Measurements from ENCODE around the gene SLC25A15. TPM values are rescaled to one million over a fixed set of nuclear protein-coding genes. Genes with fewer than 3 reads are reported as not detected.
"Not testable (repeated sequence)": the region's sequence is repeated elsewhere in the genome, so short reads cannot be mapped to it uniquely, and the experiment has no call there.

Gene SLC25A15
- total RNA-seq, 1 donor from 2014 or later = 3.2 TPM

DNA sequence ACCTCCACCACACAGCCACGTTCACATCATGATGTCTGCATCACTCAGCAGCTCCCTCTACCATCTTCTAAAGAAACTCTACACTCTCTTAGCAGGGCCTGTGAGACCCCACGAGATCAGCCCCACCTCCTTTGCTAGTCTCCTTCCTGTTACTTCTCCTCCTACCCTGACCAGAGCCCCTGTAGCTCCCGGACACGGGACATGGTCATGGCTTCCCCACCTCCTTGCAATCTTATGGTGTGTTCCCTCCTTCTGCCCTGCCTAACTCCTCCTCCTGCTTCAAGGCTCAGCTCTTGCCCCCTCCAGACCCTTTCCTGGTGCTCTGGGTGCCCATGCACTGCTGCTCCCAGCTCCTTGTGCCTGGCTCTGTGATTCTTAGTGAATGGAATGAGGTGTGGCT lies 10.4 kb upstream of the SLC25A15 start:
- intact Hi-C loops (cut with DNase I) = loop anchor here (10.0 kb wide), 1 partner anchor 286 kb away; the partner anchor contains the start of gene WBP4
- ATAC-seq (no peak), DNase-seq (ENCODE audit: low spot score) (no peak)

DNA sequence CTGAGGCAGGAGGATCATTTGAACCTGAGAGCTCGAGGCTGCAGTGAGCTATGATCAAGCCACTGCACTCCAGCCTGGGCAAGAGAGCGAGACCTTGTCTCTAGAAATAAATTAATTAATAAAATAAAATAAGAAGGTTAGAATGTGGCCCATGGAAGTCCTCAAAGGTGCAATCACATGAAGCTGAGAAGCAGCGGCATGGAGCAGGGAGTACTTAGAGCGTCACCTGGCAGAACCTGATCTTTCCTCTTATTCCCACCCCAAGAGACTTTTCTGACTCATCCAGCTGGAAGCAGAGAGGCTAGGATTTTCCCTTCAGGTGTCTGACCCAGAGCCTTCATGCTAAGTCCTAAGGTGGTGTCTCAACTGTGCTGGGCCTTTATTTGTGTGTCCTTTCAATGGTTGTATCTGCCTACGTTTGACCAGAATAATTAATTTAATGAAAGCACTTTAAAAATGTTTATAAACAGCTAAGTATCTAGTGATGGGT lies 9.6 kb upstream of the SLC25A15 start:
- DNase-seq (ENCODE audit: low spot score) = no peak
- intact Hi-C loops (cut with DNase I) = loop anchor here (10.0 kb wide), 1 partner anchor 285 kb away; the partner anchor contains the start of gene WBP4

DNA sequence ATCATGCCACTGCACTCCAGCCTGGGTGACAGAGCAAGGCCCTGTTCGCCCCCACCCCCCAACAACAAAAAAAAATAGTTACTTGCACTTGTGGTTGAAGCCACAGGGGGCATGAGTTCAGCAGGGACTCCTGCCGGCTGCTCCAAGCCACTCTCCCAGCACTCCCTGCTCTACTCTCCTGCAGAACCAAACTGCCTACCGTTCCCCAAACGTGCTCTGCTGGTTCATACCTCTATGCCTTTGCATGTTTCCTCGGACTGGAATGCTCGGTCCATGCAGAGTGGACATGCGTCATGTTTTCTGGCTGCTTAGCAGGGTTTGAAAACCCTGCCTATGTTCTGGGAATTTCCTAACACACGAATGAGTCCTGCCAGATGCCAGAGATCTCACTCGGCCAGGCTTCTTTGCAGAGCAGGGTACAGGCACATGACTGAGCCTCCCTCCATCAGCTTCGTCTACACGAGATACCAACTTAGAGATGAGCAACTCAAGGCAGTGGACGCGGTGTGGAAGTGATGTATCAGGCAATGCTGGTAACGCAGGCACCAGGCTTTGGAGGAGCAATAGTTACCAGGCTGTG lies 8.5 kb upstream of the SLC25A15 start:
- intact Hi-C loops (cut with DNase I) = no loop called here
- ATAC-seq (no peak), DNase-seq (ENCODE audit: low spot score) (no peak)

More for the DNA sequence above, 9.6 kb upstream of the SLC25A15 start:
- no peak for ATAC-seq

- intact Hi-C loops (cut with DNase I) = no loop called here
- ATAC-seq (no peak), DNase-seq (ENCODE audit: low spot score) (no peak)
These were observed 7.7 kb upstream of the SLC25A15 start for GRCh38 chr13:40781717-40782116.

DNA sequence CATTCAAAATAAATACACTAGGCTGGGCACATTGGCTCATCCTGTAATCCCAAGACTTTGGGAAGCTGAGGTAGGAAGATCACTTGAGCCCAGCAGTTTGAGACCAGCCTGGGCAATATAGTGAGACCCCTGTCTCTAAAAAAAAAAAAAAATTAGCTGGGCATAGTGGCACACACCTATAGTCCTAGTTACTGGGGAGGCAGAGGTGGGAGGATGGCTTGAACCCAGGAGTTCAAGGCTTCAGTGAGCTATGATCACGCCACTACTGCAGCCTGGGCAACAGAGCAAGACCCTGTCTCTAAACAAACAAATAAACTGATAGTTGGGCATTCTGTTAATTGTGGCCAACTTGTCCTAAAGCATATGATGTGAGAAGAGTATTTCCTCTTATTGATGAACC lies 6.4 kb upstream of the SLC25A15 start:
- ATAC-seq; DNase-seq (ENCODE audit: low spot score); intact Hi-C loops (cut with DNase I): not testable (repeated sequence)

- no peak for DNase-seq (ENCODE audit: low spot score)
- intact Hi-C loops (cut with DNase I) = no loop called here
- no peak for ATAC-seq
These were observed 4.9 kb upstream of the SLC25A15 start for GRCh38 chr13:40784540-40784939.

DNA sequence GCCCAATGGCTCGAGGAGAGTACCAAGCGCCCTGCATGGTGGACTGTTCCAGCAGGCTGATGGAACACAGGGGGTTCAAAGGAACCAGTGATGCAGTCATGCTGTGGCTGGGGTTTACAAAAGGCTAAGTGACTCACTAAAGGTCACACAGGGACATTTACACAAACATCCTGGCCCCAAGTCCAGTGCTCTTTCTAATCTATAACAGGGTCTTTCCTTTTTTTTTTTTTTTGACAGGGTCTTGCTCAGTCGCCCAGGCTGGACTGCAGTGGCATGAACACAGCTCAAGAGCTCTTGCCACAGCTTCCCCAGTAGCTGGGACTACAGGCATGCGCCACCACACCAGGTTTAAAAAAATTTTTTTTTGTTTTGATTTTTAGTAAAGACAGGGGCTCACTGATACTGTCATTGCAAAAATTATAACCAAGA lies 2.8 kb upstream of the SLC25A15 start:
- DNase-seq (ENCODE audit: low spot score) (no peak), ATAC-seq (no peak)
- intact Hi-C loops (cut with DNase I) = no loop called here

GRCh38 chr13:40787062-40787461 lies 2.3 kb upstream of the SLC25A15 start:
- intact Hi-C loops (cut with DNase I) = no loop called here
- ATAC-seq (no peak), DNase-seq (ENCODE audit: low spot score) (no peak)

- DNase-seq (ENCODE audit: low spot score); intact Hi-C loops (cut with DNase I); ATAC-seq: not testable (repeated sequence)
These were observed 704 bp upstream of the SLC25A15 start for GRCh38 chr13:40788540-40789274.

DNA sequence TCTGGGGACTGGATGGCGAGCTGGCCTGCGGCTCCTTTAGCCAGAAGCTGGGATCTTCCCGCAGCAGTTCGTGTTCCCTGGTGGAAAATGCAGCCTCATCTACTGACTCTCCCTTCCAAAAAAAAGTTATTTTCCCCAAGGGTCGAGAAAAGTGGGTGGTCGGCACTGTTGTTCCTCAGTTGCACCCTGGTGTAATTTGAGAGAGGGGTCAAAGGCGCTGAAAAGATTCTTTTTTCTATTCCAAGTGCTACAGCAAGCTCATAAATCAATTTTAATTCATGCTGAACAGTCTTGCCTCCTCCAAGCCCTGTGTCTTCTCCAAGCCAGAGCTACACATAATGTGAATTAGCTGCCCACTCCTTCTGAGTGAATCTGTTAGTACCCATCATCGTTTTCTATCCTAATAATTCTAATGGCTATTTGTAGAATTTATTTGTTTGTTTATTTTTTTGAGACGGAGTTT lies 774 bp downstream of the SLC25A15 start:
- intact Hi-C loops (cut with DNase I) = no loop called here
- ATAC-seq (no peak), DNase-seq (ENCODE audit: low spot score) (no peak)

DNA sequence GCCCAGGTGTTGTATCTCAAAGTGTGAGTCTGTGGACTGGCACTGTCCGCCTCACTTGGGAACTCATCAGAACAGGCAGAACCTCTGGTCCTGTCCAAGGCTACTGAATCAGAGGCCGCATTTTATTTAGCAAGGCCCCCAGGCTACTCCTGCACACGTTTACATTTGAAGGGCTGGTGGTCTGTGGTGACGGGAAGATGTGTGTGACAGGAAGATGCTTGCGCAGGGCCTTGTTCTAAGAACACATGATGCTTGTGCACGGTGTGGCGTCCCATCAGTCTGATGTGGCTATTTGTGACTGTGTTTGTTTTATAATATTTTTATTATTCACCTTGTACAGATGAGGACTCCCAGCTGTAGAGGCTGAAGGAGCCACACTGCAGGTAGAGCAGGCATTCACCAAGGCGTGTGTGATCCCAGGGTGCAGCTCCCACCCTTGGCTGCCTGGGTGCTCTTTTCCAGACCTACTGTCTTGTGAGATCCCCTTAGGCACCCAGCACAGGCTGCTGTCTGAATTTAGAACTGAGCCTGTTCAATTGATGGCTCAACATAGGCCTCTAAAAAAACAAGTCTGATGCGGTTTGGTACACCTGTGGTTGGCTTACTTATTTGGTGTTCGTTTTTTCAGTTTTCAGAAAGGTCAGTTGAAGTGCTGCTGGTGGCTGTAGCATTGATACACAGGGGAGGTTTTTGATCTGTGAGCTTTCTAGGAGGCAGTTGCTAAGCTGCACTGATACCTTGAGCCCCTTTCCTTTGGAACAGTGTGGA lies 3.1 kb downstream of the SLC25A15 start:
- ATAC-seq (no peak), DNase-seq (ENCODE audit: low spot score) (no peak)
- intact Hi-C loops (cut with DNase I) = no loop called here

GRCh38 chr13:40793339-40793738 lies 3.9 kb downstream of the SLC25A15 start:
- intact Hi-C loops (cut with DNase I) = no loop called here
- no peak for ATAC-seq

DNA sequence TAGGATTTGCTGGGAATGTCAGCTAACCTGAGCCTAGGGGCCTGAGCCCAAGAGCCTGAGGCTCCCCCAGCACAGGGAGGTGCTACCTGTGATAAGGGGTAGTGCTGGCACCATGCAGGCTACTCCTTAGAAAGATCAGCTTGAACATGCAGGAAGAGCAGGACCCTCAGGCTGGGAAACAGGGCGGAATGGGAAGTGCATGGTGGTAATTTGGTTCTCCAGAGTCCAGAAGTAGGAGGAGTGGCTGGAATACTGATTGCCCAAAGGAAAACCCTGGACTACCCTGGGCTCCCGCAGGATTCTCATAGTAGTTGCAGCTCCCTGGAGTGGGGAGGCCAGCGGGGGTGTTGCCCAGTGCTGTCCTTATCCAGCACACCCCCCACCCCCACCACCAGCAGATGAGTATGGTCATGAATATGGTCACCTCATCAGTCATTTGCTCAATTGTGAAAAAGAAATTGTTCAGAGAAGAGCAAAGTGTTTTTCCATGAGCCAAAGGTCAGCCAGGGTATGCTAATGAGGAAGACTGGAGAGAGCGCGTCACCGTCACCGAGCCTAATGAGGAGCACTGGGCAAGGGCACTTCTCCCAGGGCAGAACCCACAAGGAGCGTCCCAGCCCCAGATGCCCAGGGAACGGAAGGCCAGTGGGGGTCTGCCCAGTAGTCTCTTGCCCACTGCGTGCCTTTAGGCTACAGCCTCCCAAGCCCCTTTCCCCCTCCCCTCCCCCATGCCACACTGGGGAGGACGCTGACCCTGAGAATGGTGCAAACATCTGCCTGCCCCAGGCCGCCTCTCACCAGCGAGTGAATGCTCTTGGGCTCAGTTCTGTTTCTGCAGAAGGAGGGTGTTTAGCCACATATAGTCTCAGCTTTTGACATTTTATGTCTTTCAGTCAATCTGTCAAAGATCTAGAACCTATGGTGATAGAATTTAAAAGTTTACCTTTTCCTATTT lies 5.3 kb downstream of the SLC25A15 start:
- ATAC-seq = no peak
- no peak for DNase-seq (ENCODE audit: low spot score)
- intact Hi-C loops (cut with DNase I) = no loop called here

More at GRCh38 chr13:40793339-40793738, 3.9 kb downstream of the SLC25A15 start:
- DNase-seq (ENCODE audit: low spot score) = no peak

DNA sequence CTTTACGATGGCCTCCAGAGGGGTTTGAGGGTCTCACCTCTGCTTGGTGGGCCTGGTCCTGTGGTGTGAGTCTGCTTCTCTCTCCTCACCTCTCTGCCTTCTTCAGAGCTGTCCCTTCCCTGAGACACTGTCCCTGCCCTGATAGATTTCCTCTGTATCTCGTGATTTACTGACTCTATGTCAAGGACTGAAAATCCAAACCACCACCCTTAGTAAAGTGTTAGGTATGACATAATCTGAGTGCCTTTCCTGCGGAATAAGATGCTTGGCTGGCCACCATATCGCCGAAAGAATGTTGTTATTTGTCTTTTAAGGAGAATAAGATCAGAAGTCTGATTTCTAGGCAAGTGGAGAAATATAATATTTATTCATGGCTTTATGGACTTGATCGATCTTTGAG lies 7.2 kb downstream of the SLC25A15 start:
- intact Hi-C loops (cut with DNase I) = no loop called here
- no peak for DNase-seq (ENCODE audit: low spot score)
- ATAC-seq = no peak

DNA sequence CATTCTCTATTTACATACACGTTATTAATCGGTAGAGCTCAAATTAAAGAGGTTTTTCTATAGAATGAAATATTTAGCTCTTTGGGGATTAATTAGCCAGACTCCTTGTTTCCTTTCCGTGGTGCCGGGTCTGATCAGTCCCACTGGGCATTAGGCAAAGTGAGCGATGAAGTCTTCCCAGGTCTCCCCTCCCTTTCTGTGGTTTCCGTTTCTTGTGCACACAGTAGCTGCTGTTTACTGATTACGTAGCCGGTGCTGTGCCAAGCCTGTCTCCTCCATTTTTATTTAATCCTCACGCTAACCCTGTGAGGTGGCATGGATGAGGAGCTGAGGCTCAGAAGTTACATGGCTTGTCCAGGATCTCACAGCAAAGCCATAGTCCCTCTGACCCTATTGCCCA lies 9.0 kb downstream of the SLC25A15 start:
- no peak for ATAC-seq
- intact Hi-C loops (cut with DNase I) = no loop called here
- no peak for DNase-seq (ENCODE audit: low spot score)

DNA sequence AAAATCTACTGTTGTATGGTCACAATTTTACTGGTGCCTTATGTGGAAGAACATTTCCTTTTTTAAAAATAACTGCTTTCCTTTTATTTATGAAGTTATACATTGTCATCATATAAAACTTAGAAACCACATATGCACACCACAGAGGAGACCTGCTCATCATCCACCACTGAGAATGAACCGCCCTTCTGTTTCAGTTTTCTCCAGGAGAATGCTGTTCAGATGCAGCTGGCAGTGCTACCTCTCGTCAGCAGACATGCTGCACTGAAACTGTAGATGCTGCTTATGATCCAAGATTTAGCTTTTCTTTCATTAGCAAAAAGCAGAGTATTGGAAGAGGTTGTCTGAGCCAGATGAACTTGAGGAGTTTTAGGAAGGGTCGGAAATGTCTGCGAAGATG lies 10.1 kb downstream of the SLC25A15 start:
- ATAC-seq (no peak), DNase-seq (ENCODE audit: low spot score) (no peak)
- intact Hi-C loops (cut with DNase I) = no loop called here

DNA sequence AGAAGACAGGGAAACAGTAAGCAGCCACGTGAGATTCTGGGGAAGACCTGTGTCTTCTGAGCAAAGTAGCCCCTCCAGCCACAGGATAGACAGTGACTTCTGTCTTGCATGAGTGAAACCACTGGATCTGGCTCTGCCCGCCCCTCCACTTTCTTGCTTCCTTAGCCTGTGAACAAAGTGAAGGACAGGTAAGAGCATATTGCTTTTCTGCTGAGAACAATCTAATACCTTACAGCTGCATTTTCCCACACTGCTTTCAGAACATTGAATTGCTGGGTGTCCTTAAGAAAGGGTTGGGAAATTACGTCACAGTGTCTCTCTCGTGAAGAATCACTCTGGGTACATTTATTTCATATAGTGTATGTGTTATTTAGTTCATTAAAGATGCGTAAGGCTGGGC lies 11.1 kb downstream of the SLC25A15 start:
- intact Hi-C loops (cut with DNase I) = no loop called here
- DNase-seq (ENCODE audit: low spot score) (no peak), ATAC-seq (no peak)

Measured in sciatic nerve (tissue), 2 donors.